Measurements from ENCODE around the gene CYGB.

Gene CYGB

GRCh38 chr17:76497979-76498875 is 39.3 kb downstream of the CYGB start:
- no peak for DNase-seq

DNA sequence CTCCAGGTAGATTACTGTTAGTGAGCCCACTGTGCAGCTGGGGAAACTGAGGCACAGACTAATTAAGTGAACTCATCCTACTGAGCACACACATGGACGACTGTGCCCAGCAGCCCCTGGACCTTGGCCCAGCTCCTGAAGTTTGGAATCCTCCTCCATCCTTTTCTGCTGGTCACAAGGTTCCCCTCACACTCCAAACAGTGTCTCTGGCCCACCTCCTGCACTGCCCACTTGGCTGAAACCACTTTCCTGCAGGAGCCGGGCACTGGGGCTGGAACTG is 39.9 kb downstream of the CYGB start:
- DNase-seq: no peak

DNA sequence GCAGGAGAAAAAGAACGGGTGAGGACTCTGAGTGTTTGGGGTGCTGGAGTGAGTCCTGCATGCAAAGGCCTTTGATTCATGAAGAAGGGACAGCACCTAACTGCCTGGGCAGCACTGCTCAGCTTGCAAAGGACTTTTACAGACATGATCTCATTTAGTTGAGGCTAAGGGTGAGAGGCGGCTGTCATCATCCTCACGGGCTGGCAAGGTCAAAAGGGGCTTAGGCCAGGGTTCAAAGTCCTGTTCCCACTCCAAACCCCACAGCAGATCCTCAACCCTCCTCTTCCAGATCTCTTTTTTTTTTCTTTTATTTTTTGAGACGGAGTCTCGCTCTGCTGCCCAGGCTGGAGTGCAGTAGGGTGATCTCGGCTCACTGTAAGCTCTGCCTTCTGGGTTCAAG is 41.0 kb downstream of the CYGB start:
- DNase-seq: no peak

GRCh38 chr17:76495663-76496400 is 41.7 kb downstream of the CYGB start:
- DNase-seq: no peak

GRCh38 chr17:76493505-76494167 is 43.9 kb downstream of the CYGB start:
- DNase-seq: no peak

DNA sequence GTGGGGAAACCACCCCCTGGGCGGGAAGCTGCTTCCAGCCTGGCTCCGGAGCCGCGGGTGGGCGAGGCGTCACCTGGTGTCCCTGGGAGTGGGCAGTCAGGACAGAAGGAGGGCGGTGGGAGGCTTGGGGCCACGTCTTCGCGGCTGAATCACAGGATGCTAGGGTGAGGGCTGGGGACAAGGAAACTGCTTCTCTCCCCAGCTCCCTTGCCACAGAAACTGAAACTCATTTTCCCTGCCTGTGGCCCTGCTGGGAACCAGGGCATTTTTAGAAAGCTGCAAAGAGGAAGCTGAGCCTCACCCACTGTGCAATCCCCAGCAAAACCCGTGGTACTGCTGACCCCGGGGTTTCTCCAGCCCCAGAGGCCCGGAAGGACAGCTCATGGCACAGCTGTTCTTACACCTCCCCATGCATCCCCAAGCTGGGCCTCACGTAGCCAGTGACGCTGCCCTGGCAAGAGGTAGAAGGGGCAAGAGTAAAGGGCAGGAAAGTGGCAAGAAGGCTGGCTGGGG is 44.5 kb downstream of the CYGB start:
- DNase-seq: peak; percentile 95 to 97

GRCh38 chr17:76492123-76492988 is 45.2 kb downstream of the CYGB start:
- peak; percentile 90 to 95 for DNase-seq

DNA sequence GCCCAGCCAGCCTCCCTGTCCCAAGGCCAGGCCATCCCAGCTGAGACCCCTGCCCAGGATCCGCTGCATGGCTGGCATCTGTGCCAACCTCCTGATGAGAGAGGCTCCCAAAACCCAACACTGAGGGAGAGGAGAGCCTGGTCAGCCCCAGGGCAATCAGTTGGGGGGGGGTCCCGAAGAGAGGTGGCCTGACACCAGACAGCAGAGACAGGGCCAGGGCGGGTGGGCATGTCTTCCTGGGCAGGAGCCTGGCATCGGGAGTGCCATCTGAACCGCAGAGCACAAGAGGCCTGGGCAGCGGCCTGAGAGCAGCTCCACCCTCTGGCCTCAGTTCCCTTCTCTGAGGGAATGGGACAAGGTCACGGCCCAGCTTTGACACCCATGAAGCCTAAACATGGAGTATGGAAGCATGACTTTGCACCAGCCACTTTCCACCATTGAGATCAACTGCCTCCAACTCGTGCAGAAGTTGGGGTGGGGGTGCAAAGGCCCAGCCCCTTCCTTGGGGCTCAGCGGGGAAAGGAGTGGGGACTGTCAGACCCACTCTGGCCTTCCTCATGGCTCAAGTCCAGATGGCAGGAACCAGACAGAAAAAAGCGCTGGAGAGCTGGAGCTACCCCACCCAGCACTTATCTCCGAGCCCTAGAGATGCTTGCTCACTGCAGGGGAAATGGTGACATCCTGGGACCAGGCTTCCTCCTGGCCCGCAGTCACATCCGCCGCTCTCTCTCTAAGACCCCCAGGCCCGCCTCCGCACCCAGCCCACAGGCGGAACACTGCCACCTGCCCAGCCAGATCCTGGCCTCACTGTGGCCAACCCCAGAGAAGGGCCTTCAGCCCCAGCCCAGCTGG is 46.0 kb downstream of the CYGB start:
- DNase-seq: peak; percentile 95 to 97

DNA sequence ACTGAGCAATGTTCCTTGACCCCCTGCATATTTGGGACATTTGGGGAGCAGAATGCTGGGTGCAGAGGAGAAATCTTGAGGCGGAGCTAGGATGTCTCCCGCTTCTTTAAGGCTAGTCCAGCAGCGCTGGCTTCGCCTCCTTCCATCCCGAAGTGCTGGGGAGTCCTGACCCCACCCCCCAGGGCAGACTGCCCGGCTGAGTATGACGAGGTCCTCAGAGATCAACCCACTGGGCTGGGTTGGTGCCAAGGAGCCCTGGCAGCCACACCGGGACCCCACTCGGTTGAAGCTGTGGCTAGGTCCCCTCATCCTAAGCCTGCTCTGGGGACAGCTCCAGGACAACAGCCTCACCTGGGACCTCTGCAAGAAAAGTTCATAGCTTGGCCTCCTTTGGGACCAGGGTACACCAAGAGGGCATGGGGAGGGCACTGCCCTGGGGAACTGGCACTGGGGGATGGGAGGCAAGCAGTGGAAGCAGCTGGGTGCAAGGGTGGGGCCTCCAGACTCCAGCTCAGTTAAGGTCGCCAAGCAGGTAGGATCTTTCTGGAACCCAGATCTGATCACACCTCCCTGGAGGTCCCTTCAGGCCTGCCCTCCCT is 47.3 kb downstream of the CYGB start:
- DNase-seq: no peak

DNA sequence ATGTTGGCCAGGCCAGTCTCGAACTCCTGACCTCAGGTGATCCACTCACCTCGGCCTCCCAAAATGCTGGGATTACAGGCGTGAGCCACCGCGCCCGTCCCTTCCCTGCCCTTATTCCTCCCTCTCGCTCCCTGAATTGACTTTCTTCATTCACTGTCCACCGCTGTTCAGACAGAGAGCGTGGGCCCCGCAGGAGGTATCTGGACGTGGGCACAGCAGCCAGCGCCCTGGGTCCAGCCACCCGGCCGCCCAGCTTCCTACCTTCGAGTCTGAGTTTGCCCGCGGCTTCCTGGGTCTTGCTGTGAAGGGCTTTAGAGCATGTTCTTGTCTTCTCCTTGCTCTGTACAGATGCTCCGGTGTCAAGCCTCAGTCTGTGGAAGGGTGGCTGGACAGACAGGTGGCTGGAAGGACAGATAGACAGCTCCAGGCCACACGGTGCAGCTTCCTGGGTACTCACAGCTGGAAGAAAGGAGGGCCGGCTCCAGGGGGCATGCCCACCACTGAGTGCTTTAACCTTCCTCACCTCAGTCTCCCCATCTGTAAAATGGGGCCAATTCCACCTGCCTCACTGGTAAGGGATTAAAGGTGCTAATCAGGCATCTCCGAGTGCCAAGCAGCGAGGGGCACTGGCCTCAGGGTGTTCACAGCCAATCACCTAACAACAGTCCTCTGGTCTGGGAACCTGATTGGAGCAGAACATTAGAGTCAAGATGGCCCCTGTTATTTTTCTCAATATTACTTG is 49.9 kb downstream of the CYGB start:
- DNase-seq: no peak

GRCh38 chr17:76485569-76485968 is 51.9 kb downstream of the CYGB start:
- DNase-seq: peak; percentile 12 to 33

DNA sequence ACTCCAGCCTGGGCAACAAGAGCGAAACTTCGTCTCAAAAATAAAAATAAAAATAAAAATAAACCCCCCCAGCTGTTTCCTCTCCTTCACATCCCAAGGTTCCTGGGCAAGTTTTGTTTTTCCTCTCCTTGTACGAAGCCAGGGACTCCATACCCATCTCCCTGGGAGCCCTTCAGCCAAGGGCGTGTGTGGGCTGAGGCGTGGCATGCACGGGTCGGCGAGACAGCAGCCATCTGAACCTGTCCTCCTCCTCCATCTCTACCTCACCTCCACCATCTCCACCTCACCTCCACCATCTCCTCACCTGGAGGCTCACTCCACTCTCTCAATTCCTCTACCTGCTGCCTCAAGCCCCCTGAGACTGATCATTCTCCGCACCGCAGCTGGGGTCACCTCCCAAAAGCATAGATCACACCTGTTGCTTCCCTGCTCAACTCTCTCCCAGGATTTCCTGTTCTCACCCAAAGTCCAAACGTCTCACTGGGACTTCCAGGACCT is 53.2 kb downstream of the CYGB start:
- DNase-seq: no peak

- DNase-seq: peak in 1 of 2 experiments; percentile 67
These were observed 56.3 kb downstream of the CYGB start for GRCh38 chr17:76481071-76481655.

GRCh38 chr17:76480632-76481031 is 56.9 kb downstream of the CYGB start:
- DNase-seq: peak; percentile 92 to 97

- DNase-seq: peak; percentile 56 to 62
These were observed 57.9 kb downstream of the CYGB start for GRCh38 chr17:76479515-76480060.

DNA sequence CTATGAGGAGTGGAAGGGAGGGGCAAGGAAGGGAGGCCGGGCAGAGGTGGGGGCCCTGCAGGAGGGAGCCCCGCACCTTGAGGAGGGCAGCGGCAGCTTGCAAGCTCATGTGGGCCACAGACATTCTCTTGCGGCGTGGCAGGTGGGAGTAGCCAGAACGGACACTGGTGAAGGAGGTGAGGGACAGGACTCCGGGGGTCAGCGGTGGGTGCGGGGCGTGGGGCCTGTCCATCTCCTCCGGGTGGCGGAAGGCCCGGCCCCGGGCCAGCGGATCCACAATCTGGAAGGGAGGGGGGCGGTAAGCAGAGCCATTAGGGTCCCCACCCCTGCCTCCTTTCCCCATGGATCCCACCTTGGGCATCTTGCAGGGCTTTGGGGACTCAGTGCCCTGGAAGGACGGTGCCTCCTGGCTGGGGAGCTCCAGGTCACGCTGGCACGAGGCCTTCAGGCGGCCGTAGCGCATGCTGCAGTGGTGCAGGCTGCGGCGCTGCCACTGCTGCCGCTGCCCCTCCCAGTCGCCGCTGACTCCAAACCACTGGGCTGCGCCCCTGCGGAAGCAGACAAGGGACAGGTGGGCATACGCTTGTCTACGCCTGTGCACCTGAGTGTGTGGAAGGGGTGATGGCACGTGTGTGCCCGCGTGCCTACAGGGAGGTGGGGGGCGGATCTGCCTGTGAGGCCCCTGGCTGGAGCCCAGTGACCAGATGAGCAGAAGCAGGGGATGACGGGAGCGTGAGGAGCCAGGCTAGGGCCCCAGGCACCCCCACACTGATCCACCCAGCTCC is 58.6 kb downstream of the CYGB start:
- no peak for DNase-seq

- no peak for DNase-seq
These were observed 59.4 kb downstream of the CYGB start for GRCh38 chr17:76478097-76478496.

- DNase-seq: no peak
These were observed 59.9 kb downstream of the CYGB start for GRCh38 chr17:76477576-76477975.

All from Kasumi-1 (cell line).